GM13976 (cell line): ENCODE measurements around the gene FPGS.

Experiments used
- DNase-seq: peaks from one replicate; pipeline ENCODE4 v3.0.0; 2012; ENCODE audit warnings: low spot score
- in situ Hi-C: fragments of 300-500 bp; cut with MboI; formaldehyde crosslinking; loops from one replicate; pipeline ENCODE4 v1.12.0; 2022; ENCODE audit warnings: low sequenced_read_pairs, mixed read lengths, inconsistent platforms; ENCODE audit not compliant: unreplicated experiment
- TF ChIP-seq, protein P1 (sequence below): IDR thresholded peaks from 2 replicates; pipeline ENCODE4 v1.5.1; 2012; ENCODE audit warnings: borderline replicate concordance, mild to moderate bottlenecking; ENCODE audit not compliant: insufficient read depth; ENCODE audit errors: extremely low read depth, missing control alignments, control extremely low read depth

FPGS gene

DNA sequence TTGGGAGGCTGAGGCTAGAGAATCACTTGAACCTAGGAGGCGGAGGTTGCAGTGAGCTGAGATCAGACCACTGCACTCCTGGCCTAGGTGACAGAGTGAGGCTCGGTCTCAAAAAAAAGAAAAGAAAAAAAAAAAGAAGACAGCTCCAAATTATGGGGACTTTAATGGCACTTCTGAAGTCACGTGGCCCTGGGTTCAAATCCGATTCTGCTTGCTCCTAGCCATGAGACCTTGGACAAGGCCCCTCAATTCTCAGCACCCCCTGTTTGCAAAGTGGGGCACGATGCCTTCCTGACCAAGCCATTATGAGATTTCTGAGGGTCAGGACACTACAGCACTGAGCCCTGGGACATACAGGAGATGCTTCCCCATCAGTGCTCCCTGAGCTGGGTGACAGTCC, 52.8 kb downstream of the FPGS start:
- TF ChIP-seq, protein P1, sequence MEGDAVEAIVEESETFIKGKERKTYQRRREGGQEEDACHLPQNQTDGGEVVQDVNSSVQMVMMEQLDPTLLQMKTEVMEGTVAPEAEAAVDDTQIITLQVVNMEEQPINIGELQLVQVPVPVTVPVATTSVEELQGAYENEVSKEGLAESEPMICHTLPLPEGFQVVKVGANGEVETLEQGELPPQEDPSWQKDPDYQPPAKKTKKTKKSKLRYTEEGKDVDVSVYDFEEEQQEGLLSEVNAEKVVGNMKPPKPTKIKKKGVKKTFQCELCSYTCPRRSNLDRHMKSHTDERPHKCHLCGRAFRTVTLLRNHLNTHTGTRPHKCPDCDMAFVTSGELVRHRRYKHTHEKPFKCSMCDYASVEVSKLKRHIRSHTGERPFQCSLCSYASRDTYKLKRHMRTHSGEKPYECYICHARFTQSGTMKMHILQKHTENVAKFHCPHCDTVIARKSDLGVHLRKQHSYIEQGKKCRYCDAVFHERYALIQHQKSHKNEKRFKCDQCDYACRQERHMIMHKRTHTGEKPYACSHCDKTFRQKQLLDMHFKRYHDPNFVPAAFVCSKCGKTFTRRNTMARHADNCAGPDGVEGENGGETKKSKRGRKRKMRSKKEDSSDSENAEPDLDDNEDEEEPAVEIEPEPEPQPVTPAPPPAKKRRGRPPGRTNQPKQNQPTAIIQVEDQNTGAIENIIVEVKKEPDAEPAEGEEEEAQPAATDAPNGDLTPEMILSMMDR, result no peak
- in situ Hi-C loops, result no loop called here
- DNase-seq, result no peak

- DNase-seq, result no peak
- in situ Hi-C loops, result no loop called here
- TF ChIP-seq, protein P1, result no peak
These were observed 53.5 kb downstream of the FPGS start for GRCh38 chr9:127856094-127856728.

- DNase-seq, result no peak
- TF ChIP-seq, protein P1, result no peak
- in situ Hi-C loops, result no loop called here
These were observed 54.0 kb downstream of the FPGS start for GRCh38 chr9:127856729-127857116.

DNA sequence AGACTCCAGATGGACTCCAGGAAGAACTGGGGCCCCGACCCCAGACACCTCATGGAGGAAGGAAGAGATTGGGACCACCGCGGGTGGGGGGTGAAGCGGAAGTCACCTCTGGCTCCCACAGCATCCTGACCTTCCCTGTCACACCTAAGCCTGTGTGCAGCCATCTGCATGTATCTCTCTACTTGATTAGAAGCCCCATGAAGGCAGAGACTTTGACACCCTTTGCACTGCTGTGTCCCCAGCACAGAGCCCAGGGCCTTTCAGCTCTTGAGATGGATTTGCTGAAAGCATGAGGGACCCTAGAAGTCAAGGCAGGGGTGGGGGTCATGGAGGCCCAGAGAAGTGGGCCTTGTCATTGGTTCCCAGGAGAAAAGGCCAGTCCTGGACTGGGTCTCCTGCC, 54.6 kb downstream of the FPGS start:
- in situ Hi-C loops, result no loop called here
- no peak for DNase-seq
- TF ChIP-seq, protein P1, result no peak

DNA sequence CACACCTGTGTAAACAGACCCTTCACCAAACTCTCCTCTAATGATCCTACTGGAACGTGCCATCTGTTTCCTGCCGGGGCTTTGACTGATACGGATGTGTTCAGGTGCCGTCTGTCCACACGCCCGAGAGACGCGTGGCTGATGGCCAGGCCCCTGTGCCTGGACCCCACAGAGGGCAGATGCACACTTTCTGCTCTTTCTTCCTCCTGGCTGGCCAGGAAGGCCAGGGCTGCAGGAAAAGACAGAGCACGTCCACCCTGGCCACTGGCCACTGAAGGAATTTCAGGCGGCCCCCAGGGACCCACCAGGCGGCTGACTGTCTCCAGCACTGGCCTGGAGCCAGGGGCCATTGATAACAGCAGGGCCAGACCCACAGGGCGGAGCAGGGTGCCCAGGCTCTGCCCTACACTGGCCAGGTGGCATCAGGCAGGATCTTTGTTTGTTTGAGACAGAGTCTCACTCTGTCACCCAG, 55.4 kb downstream of the FPGS start:
- TF ChIP-seq, protein P1, result no peak
- in situ Hi-C loops, result no loop called here
- no peak for DNase-seq

- in situ Hi-C loops, result no loop called here
- no peak for DNase-seq
- TF ChIP-seq, protein P1, result no peak
These were observed 57.6 kb downstream of the FPGS start for GRCh38 chr9:127860260-127860659.
